HL-60 (cell line): ENCODE measurements around the gene TTC24.

Source experiments
- DNase-seq, 2 experiments: peaks; one replicate each; pipeline ENCODE4 v3.0.0-alpha.2; 2010 to 2020; ENCODE audit warnings: low read depth in 1 of 2, low spot score in 1 of 2
- H3K27ac ChIP-seq: fragments of 250-450 bp; sonication (Bioruptor Pico); replicated peaks from 2 replicates; pipeline ENCODE4 v1.5.1; 2020; ENCODE audit warnings: mild to moderate bottlenecking, moderate library complexity
- H3K27me3 ChIP-seq: fragments of 250-450 bp; sonication (Bioruptor Pico); 2 replicates; pipeline ENCODE4 v1.5.1; 2021; ENCODE audit warnings: mild to moderate bottlenecking, moderate library complexity; ENCODE audit not compliant: insufficient read depth, poor library complexity, severe bottlenecking
- H3K4me3 ChIP-seq: replicated peaks from 2 replicates; pipeline ENCODE4 v1.5.1; 2011; ENCODE audit warnings: mild to moderate bottlenecking, control low read depth, low read length; ENCODE audit not compliant: insufficient read depth
- GABPA ChIP-seq: IDR thresholded peaks from 2 replicates; pipeline ENCODE4 v1.6.1; 2012; ENCODE audit warnings: low read depth
- POLR2AphosphoS5 ChIP-seq: IDR thresholded peaks from 2 replicates; pipeline ENCODE4 v1.6.1; 2012; ENCODE audit warnings: low read depth
- SPI1 ChIP-seq: IDR thresholded peaks from 2 replicates; pipeline ENCODE4 v1.6.1; 2012; ENCODE audit warnings: low read depth, mild to moderate bottlenecking, borderline replicate concordance
- TF ChIP-seq, protein P1 (sequence below): IDR thresholded peaks from one replicate; pipeline ENCODE4 v1.5.1; 2011; ENCODE audit warnings: low read length, control low read depth, inconsistent platforms; ENCODE audit not compliant: insufficient read depth
- TF ChIP-seq, protein P2 (sequence below): IDR thresholded peaks from 2 replicates; pipeline ENCODE4 v1.6.1; 2012; ENCODE audit warnings: low read depth; ENCODE audit not compliant: insufficient replicate concordance

The TTC24 gene

DNA sequence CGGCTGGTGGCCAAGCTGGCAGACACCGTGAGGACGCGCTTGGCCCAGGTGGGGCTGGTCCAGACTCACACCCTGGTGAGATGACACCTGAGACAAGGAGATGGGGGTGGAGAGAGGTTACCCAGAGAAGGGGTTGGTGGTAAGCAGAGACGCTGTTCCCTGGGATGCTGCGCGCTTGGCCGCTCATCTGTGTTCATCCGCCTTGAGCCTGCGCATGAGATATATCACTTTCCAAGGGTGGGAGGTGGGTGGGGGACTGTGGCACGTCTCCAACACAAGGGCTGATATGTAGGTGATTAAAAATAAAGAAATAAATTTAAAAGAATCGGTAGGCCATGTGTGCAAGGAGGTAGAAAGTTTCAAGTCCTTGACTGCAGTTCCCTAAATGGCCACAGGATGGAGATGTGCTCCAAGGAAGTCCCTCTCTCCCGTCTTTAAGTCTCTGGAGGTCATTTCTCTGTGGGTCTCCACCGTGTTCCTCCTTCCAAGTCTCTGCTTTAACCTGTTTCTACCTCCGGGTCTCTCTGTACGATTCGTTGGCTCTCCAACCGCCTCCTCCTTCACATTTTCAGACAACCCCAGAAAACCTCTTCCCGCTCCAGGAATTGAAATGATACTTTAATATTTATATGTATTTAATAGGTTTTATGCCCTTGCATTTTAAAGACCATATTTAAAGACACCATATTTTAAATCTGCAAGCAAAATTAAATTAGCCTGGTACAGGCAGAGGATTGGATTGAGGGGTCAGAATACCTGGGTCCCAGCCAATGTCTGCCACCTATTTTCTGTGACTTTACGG lies 4.5 kb downstream of the TTC24 start:
- DNase-seq, result peak; percentile 77 to 86
- H3K27me3 ChIP-seq, result no peaks in the 10 kb centered on the region
- H3K4me3 ChIP-seq, result no peak overlapping the region
- peak; percentile 66; the same call in 1 of the 2 replicates for TF ChIP-seq SPI1
- no peak for TF ChIP-seq POLR2AphosphoS5
- TF ChIP-seq, protein P1, sequence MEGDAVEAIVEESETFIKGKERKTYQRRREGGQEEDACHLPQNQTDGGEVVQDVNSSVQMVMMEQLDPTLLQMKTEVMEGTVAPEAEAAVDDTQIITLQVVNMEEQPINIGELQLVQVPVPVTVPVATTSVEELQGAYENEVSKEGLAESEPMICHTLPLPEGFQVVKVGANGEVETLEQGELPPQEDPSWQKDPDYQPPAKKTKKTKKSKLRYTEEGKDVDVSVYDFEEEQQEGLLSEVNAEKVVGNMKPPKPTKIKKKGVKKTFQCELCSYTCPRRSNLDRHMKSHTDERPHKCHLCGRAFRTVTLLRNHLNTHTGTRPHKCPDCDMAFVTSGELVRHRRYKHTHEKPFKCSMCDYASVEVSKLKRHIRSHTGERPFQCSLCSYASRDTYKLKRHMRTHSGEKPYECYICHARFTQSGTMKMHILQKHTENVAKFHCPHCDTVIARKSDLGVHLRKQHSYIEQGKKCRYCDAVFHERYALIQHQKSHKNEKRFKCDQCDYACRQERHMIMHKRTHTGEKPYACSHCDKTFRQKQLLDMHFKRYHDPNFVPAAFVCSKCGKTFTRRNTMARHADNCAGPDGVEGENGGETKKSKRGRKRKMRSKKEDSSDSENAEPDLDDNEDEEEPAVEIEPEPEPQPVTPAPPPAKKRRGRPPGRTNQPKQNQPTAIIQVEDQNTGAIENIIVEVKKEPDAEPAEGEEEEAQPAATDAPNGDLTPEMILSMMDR, result peak; percentile 95
- TF ChIP-seq, protein P2, sequence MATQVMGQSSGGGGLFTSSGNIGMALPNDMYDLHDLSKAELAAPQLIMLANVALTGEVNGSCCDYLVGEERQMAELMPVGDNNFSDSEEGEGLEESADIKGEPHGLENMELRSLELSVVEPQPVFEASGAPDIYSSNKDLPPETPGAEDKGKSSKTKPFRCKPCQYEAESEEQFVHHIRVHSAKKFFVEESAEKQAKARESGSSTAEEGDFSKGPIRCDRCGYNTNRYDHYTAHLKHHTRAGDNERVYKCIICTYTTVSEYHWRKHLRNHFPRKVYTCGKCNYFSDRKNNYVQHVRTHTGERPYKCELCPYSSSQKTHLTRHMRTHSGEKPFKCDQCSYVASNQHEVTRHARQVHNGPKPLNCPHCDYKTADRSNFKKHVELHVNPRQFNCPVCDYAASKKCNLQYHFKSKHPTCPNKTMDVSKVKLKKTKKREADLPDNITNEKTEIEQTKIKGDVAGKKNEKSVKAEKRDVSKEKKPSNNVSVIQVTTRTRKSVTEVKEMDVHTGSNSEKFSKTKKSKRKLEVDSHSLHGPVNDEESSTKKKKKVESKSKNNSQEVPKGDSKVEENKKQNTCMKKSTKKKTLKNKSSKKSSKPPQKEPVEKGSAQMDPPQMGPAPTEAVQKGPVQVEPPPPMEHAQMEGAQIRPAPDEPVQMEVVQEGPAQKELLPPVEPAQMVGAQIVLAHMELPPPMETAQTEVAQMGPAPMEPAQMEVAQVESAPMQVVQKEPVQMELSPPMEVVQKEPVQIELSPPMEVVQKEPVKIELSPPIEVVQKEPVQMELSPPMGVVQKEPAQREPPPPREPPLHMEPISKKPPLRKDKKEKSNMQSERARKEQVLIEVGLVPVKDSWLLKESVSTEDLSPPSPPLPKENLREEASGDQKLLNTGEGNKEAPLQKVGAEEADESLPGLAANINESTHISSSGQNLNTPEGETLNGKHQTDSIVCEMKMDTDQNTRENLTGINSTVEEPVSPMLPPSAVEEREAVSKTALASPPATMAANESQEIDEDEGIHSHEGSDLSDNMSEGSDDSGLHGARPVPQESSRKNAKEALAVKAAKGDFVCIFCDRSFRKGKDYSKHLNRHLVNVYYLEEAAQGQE, result no peak
- TF ChIP-seq GABPA, result no peak
- no peak overlapping the region for H3K27ac ChIP-seq

DNA sequence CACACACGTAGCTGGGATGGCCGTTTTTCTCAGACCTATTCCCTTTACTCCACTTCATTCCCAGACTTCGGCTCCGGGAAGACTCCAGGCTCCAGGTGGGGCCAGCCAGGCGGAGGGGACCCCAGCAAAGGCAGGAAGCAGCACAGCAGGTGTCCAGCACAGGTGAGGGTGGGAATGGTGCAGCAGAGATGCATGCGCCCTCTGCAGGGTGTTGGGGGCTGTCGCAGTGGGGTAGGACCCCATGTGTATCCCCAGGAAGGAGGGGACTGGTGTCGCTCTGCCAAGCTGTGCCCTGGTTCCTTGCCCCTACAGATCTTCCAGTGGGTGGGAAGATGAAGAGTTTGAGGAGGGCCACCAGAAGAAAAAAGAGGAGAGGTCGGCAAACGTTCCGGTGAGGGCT lies 5.3 kb downstream of the TTC24 start:
- no peaks in the 10 kb centered on the region for H3K27me3 ChIP-seq
- no peak overlapping the region for H3K27ac ChIP-seq
- TF ChIP-seq GABPA (no peak), SPI1 (no peak), POLR2AphosphoS5 (no peak)
- TF ChIP-seq, protein P1, result no peak
- TF ChIP-seq, protein P2, result no peak
- H3K4me3 ChIP-seq, result no peak overlapping the region
- no peak for DNase-seq

DNA sequence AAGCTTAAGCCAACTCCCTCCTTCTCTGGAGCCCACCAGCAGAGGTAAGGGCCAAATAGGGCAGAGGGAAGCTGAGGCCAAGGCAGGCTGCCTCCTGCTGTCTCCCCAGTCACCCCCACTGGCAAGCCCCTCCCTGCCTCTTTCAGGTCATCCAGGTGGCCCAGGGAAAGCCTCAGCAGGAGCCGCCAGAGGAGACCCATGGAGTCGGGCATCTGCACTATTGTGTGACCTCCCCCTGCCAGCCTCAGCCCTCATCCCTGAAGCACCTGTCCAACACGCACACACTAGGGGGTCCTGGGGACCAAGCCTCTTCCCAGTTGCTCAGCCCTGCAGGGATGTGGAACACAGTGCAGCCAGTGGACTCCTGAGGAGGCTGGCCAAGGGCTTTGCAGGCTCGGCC lies 6.8 kb downstream of the TTC24 start:
- no peak for DNase-seq
- TF ChIP-seq GABPA, result no peak
- TF ChIP-seq POLR2AphosphoS5, result no peak
- no peak for TF ChIP-seq SPI1
- TF ChIP-seq, protein P1, result no peak
- TF ChIP-seq, protein P2, result no peak
- H3K27ac ChIP-seq, result no peak overlapping the region

More for the DNA sequence above, 6.8 kb downstream of the TTC24 start:
- Histone ChIP-seq H3K4me3 (no peak overlapping the region), H3K27me3 (no peaks in the 10 kb centered on the region)
